ENCODE results near the gene SELPLG.
"Not testable (repeated sequence)": the region's sequence is repeated elsewhere in the genome, so short reads cannot be mapped to it uniquely, and the experiment has no call there.

SELPLG gene

GRCh38 chr12:108638141-108638827 is 4.6 kb upstream of the SELPLG start:
- no peak for DNase-seq

DNA sequence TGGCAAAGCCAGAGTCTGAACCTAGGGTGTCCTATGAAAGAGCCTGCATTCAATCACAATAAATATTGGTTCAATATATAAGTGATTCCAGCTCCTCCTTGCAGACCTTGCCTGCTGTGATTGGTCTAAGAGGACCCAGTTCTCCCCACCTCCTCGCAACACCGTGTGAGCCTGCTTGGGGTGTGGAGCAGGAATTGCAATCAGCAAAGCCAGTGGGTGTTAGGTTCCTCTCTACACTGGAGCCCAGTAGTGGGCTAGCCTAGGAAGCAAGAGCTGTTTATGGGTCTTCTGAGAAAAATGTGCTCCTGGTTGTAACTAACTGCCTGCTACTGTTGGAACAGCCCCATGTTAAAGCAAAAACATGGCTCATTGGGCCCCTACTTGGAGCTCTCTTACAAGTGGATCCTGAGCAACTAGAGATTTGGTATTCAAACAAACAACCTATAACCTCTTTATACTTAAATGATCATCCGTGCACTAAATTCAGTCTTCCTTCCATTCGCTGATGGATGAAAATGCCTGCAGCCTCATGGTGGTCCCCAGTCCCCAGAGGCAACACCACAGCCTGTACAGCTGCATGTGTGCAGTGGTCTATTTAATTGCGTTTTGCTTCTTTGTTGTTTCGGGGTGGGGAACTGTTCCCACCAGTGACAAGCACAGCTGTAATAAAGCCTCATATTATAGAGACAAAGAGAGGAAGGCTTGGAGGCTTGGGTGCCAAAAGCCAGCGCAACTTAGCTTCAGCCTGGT is 3.7 kb upstream of the SELPLG start:
- no peak for DNase-seq

DNA sequence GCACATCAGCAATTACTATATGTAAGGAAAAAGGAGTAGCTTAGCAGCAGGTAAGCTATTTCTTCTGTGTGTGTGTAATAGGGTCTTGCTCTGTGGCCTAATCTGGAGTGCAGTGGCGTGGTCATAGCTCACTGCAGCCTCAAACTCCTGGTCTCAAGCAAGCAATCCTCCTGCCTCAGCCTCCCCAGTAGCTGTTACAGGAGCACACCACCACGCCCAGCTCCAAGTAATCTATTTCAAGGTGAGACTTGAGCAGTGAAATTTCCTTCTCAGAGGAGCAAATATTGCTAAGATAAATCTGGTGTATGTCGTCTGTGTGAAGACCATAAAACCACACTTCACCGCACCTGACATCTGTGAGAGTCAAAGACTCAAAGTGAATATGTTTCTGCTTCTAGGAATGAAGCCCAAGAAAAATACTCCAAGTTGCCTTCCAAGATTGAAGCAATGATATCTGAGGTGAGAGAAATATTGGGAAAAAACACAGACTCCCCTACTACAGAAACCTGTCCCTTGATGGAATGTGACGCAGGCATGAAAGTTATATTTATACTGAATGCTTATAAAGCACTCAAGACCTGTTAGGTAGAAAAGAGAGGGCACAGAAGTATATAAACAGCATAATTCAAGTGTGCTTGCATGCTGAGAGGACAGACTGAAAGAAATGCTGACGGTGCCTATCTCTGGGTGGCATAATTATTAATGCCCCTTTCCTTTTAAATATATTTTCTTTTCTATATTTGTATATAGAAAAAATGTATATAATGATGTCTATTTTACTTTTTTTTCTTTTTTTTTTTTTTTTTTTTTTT is 2.5 kb upstream of the SELPLG start:
- DNase-seq = no peak

GRCh38 chr12:108635201-108635996 is 1.7 kb upstream of the SELPLG start:
- no peak for DNase-seq

DNA sequence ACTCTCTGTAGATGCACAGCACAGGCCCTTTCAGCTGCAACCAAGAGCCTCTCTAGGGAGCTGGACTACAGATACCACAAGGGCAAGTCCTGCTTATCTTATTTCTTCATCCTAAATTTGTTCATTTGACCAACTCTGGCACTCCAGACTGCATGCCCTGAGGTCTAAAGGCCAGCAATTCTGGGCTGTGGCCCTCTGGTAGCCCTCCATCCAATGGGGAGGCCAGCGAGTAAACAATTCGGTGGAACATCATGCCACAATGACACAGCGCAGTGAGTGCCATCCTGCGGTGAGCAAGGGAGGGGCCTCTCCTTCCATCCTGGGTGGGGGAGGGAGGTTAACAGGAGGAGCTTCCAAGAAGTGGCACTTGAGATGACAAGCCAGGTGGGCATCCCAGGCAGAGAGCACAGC is 652 bp upstream of the SELPLG start:
- no peak for DNase-seq

GRCh38 chr12:108633081-108633533 is 587 bp downstream of the SELPLG start:
- no peak for DNase-seq

DNA sequence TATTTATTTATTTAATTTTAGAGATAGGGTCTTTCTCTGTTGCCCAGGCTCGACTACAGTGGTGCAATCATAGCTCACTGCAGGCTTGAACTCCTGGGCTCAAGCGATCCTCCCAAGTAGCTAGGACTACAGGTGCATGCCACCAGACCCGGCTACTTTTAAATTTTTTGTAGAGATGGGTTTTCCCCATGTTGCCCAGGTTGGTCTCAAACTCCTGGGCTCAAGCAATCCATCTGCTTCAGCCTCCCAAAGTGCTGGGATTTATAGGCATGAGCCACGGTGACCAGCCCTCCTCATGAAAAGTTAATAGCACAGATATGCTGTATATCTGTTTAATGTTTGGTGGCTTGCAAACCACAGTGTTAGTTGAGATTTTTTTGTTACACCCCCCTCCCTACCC is 2.4 kb downstream of the SELPLG start:
- DNase-seq = not testable (repeated sequence)

DNA sequence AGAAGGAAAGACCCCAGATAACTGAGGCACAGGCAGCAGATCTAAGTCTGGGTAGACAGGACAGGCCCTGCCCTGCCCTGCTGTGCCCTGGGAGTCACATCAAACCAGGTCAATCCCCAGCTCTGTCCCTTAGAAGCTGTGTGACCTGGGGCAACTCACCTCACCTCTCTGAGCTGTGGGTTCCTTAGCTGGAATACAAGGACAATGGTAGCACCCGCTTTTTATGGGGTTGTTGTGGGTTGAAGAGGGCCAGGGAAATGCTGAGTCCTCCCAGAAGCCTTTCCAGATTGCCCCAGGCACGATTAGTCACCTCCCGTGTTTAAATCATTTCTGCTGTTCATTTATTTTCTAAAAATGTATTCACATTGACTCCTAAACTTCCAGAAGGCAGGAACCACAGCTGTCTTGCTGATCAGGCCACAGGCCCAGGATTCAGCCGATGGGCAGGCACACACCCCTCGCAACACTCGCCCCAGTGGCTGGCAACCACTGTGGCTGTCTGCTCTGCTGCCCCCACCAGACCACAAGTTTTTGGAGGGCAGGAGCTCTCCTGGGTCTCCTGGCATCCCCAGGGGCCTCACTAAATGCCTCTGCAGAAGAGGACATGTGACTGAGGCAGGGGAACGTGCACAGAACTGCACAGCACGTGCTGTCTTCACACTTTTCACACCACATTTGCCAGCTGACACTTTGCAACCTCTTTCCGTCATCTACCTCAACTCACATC is 3.0 kb downstream of the SELPLG start:
- no peak for DNase-seq

GRCh38 chr12:108629824-108630476 is 3.7 kb downstream of the SELPLG start:
- DNase-seq = peak; percentile 57

GRCh38 chr12:108629151-108629550 is 4.5 kb downstream of the SELPLG start:
- DNase-seq = no peak

DNA sequence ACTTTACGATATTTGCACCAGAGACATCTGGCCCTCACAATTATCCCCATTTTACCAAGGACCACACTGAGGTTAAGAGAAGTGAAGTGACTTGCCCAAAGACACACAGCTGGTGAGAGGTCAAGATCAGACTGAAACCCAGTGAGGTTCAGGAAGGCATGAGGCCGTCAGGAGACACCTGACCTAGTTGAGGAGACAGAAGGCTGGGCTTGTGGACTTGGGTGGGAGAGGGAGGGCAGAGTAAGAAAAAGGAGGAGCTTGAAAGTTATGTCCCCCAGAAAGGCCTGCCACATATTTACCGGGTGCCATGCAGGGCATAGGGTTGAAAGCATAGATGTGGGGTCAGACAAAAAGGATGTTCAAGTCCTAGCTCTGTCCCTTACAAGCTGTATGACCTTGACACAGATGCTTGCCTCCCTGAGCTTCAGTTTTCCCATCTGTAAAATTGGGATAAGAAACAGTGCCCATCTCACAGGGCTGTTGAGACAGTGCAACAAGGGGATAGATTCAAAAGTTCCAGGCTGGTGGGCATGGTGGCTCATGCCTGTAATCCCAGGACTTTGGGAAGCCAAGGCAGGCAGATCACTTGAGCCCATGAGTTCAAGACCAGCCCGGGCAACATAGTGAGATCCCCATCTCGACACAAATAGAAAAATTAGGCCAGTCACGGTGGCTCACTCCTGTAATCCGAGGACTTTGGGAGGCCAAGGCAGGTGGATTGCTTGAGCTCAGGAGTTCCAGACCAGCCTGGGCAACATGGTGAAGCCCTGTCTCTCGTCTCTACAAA is 6.4 kb downstream of the SELPLG start:
- no peak for DNase-seq

DNA sequence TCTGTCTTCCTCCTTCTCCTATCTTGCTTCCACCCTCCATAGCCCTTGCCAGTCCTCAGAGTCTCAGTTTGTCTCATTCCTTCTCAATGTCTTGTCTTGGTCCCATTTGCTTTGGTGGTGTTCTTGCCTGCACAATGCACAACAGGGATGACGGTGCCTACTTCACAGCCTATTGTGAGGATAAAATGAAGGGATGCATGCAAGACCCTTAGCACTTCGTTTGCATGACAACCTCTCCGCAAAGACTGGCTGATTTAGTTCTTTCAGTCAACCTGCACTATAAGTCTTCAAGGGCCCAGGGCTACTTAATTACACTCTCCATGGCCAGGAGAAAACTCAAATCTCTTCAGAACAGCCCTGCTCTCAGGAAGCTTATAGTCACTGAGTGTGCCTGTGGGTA is 8.5 kb downstream of the SELPLG start:
- no peak for DNase-seq

- no peak for DNase-seq
Measured at GRCh38 chr12:108623577-108623976, 10.1 kb downstream of the SELPLG start.

GRCh38 chr12:108622921-108623514 is 10.7 kb downstream of the SELPLG start:
- DNase-seq = no peak

DNA sequence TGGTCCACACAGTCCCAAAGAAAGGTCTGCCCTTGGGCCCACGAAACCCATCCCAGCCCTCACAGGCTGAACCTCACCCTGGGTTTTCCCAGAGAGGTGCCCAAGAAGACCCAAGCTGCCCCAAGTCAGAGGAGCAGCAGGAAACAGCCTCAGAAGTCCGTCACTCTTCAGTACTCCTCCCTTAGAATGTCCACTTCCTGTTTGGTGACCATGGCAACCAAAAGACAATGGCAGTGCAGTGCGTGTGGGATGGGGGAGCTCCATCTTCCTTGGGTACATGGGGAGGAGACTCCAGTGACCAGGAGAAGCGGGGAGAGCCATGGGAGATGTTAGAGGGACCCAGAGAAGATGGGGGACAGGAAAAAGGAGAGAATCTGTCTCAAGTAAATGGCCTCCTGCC is 11.3 kb downstream of the SELPLG start:
- no peak for DNase-seq

DNA sequence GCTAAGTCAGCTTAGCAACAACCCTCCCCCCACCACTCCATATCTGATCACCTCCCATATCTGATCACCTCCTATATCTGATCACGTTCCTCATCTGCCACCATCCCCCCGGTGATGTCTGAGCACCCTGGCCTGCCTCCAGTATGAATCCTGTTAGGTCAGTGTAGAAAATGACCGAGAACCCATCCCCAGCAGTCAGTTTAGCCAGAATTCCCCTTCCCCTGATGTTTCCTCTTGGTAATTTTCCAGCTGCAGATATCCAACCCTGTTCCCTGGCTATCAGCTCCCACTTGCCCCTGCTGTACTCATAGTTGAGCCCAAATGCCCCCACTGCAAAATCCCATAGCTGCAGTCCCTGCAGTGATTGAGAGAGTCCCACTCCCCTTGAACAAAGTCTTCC is 12.5 kb downstream of the SELPLG start:
- no peak for DNase-seq

- DNase-seq = no peak
Measured at GRCh38 chr12:108620236-108620879, 13.3 kb downstream of the SELPLG start.

GRCh38 chr12:108619369-108620160 is 14.1 kb downstream of the SELPLG start:
- no peak for DNase-seq

DNA sequence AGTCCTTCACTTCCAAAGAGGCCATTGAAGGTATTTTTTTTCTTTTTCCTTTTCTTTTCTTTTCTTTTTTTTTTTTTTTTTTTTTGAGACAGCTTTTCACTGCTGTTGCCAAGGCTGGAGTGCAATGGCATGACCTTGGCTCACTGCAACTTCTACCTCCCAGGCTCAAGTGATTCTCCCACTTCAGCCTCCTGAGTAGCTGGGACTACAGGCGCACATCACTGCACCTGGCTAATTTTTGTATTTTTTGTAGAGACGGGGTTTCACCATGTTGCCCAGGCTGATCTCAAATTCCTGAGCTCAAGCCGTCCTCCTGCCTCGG is 14.8 kb downstream of the SELPLG start:
- DNase-seq = not testable (repeated sequence)

All from T-helper 9 cell (primary cell).